Activated naive CD4-positive, alpha-beta T cell treated with anti-CD3 and anti-CD28 coated beads, Interleukin-2, amount 50 U/mL, for 16 hours (primary cell): Measurements from ENCODE around the gene LPIN2.
A peak's percentile ranks its signal among the peaks of the same experiment; 100 is the strongest.

Experiments used
- DNase-seq: peaks from one replicate; pipeline ENCODE4 v3.0.0-alpha.2; 2020

The LPIN2 gene

GRCh38 chr18:3002732-3003131, 10.2 kb downstream of the LPIN2 start:
- no peak for DNase-seq

GRCh38 chr18:2998644-2999043, 14.3 kb downstream of the LPIN2 start:
- no peak for DNase-seq

GRCh38 chr18:2997846-2998564, 14.9 kb downstream of the LPIN2 start:
- DNase-seq = no peak

GRCh38 chr18:2997429-2997828, 15.5 kb downstream of the LPIN2 start:
- DNase-seq = no peak

GRCh38 chr18:2994603-2995432, 18.1 kb downstream of the LPIN2 start:
- DNase-seq = peak; percentile 75

GRCh38 chr18:2994020-2994589, 18.8 kb downstream of the LPIN2 start:
- DNase-seq = no peak

GRCh38 chr18:2992995-2993877, 19.7 kb downstream of the LPIN2 start:
- no peak for DNase-seq

- DNase-seq = no peak
These were observed 21.8 kb downstream of the LPIN2 start for GRCh38 chr18:2990956-2991640.

- DNase-seq = no peak
These were observed 24.8 kb downstream of the LPIN2 start for GRCh38 chr18:2987876-2988790.

- DNase-seq = no peak
These were observed 26.6 kb downstream of the LPIN2 start for GRCh38 chr18:2986150-2986865.

GRCh38 chr18:2985628-2986027, 27.3 kb downstream of the LPIN2 start:
- no peak for DNase-seq

GRCh38 chr18:2984703-2985261, 28.2 kb downstream of the LPIN2 start:
- no peak for DNase-seq

- DNase-seq = no peak
These were observed 28.9 kb downstream of the LPIN2 start for GRCh38 chr18:2984091-2984490.

- no peak for DNase-seq
These were observed 29.6 kb downstream of the LPIN2 start for GRCh38 chr18:2983296-2983695.

GRCh38 chr18:2982452-2983269, 30.3 kb downstream of the LPIN2 start:
- DNase-seq = no peak

GRCh38 chr18:2982022-2982421, 30.9 kb downstream of the LPIN2 start:
- no peak for DNase-seq

- no peak for DNase-seq
These were observed 31.7 kb downstream of the LPIN2 start for GRCh38 chr18:2981212-2981728.

GRCh38 chr18:2979871-2980790, 32.8 kb downstream of the LPIN2 start:
- DNase-seq = no peak
